Subcutaneous abdominal adipose tissue (tissue), 5 donors: ENCODE results near the gene BSN.

Experiments used
- H3K27ac ChIP-seq: one replicate; pipeline ENCODE4 v1.7.0; 2013; ENCODE audit warnings: low read depth, mild to moderate bottlenecking, inconsistent platforms, low read length, moderate library complexity
- H3K27me3 ChIP-seq, 5 donors: one replicate each; pipeline ENCODE4 v1.7.0; 2013; ENCODE audit warnings: low read length in 5 of 5, inconsistent platforms in 1 of 5; ENCODE audit not compliant: control insufficient read depth in 5 of 5, insufficient read depth in 4 of 5
- H3K36me3 ChIP-seq, 5 donors: one replicate each; pipeline ENCODE4 v1.7.0; 2013; ENCODE audit warnings: low read length in 5 of 5; ENCODE audit not compliant: control insufficient read depth in 5 of 5, insufficient read depth in 5 of 5
- H3K4me1 ChIP-seq, 5 donors: one replicate each; pipeline ENCODE4 v1.7.0; 2013; ENCODE audit warnings: low read length in 5 of 5, mild to moderate bottlenecking in 3 of 5, moderate library complexity in 1 of 5; ENCODE audit not compliant: control insufficient read depth in 5 of 5, insufficient read depth in 5 of 5
- H3K4me3 ChIP-seq, 5 donors: one replicate each; pipeline ENCODE4 v1.7.0; 2013; ENCODE audit warnings: low read length in 5 of 5, low read depth in 1 of 5
- H3K9ac ChIP-seq, 5 donors: one replicate each; pipeline ENCODE4 v1.7.0; 2013; ENCODE audit warnings: low read length in 5 of 5, mild to moderate bottlenecking in 4 of 5, moderate library complexity in 3 of 5
- H3K9me3 ChIP-seq, 5 donors: one replicate each; pipeline ENCODE4 v1.7.0; 2013; ENCODE audit warnings: low read length in 5 of 5; ENCODE audit not compliant: control insufficient read depth in 5 of 5
- donor health status: healthy.
- donor health status: healthy.
- donor health status: healthy.
- donor health status: healthy.
- donor health status: healthy.

BSN gene

GRCh38 chr3:49600781-49601180 is 46.5 kb downstream of the BSN start:
- Histone ChIP-seq H3K9me3 (no peaks in the 10 kb centered on the region), H3K27me3 (no peaks in the 10 kb centered on the region), H3K4me1 (no peaks in the 10 kb centered on the region), H3K4me3 (no peak overlapping the region), H3K36me3 (no peaks in the 10 kb centered on the region), H3K27ac (no peak overlapping the region), H3K9ac (no peak overlapping the region)

- Histone ChIP-seq H3K27me3 (no peaks in the 10 kb centered on the region), H3K36me3 (no peaks in the 10 kb centered on the region), H3K9ac (no peak overlapping the region), H3K4me1 (no peaks in the 10 kb centered on the region), H3K27ac (no peak overlapping the region), H3K9me3 (no peaks in the 10 kb centered on the region), H3K4me3 (no peak overlapping the region)
These were observed 47.2 kb downstream of the BSN start for GRCh38 chr3:49601358-49602048.

- no peak overlapping the region for H3K27ac ChIP-seq
- no peaks in the 10 kb centered on the region for H3K36me3 ChIP-seq
- H3K4me1 ChIP-seq = peaks cover 0 to 3% (median 3%) of the 10 kb centered on the region in 5 donors
- H3K9me3 ChIP-seq = no peaks in the 10 kb centered on the region
- no peak overlapping the region for H3K4me3 ChIP-seq
- no peak overlapping the region for H3K9ac ChIP-seq
- H3K27me3 ChIP-seq = no peaks in the 10 kb centered on the region
These were observed 47.8 kb downstream of the BSN start for GRCh38 chr3:49602049-49602554.

GRCh38 chr3:49602877-49603411 is 48.7 kb downstream of the BSN start:
- Histone ChIP-seq H3K27me3 (no peaks in the 10 kb centered on the region), H3K27ac (no peak overlapping the region), H3K4me1 (peaks cover 0 to 6% (median 5%) of the 10 kb centered on the region in 5 donors), H3K9ac (no peak overlapping the region), H3K9me3 (no peaks in the 10 kb centered on the region), H3K4me3 (no peak overlapping the region), H3K36me3 (no peaks in the 10 kb centered on the region)

- no peak overlapping the region for H3K9ac ChIP-seq
- no peak overlapping the region for H3K27ac ChIP-seq
- H3K4me3 ChIP-seq = no peak overlapping the region
- peaks cover 0 to 6% (median 5%) of the 10 kb centered on the region in 5 donors for H3K4me1 ChIP-seq
- no peaks in the 10 kb centered on the region for H3K9me3 ChIP-seq
- H3K27me3 ChIP-seq = no peaks in the 10 kb centered on the region
- no peaks in the 10 kb centered on the region for H3K36me3 ChIP-seq
These were observed 52.1 kb downstream of the BSN start for GRCh38 chr3:49606427-49606826.

GRCh38 chr3:49607105-49607591 is 52.9 kb downstream of the BSN start:
- Histone ChIP-seq H3K27me3 (no peaks in the 10 kb centered on the region), H3K4me3 (no peak overlapping the region), H3K27ac (no peak overlapping the region), H3K9ac (no peak overlapping the region), H3K9me3 (no peaks in the 10 kb centered on the region), H3K36me3 (no peaks in the 10 kb centered on the region), H3K4me1 (peaks cover 0 to 6% (median 5%) of the 10 kb centered on the region in 5 donors)

- Histone ChIP-seq H3K27ac (no peak overlapping the region), H3K4me3 (no peak overlapping the region), H3K4me1 (peaks cover 0 to 6% (median 5%) of the 10 kb centered on the region in 5 donors), H3K9ac (no peak overlapping the region), H3K9me3 (peaks cover 0 to 5% (median 0%) of the 10 kb centered on the region in 5 donors), H3K36me3 (no peaks in the 10 kb centered on the region), H3K27me3 (no peaks in the 10 kb centered on the region)
These were observed 53.5 kb downstream of the BSN start for GRCh38 chr3:49607796-49608195.

GRCh38 chr3:49609314-49609713 is 55.0 kb downstream of the BSN start:
- no peaks in the 10 kb centered on the region for H3K27me3 ChIP-seq
- no peaks in the 10 kb centered on the region for H3K36me3 ChIP-seq
- no peak overlapping the region for H3K27ac ChIP-seq
- no peak overlapping the region for H3K9ac ChIP-seq
- peaks cover 0 to 5% (median 0%) of the 10 kb centered on the region in 5 donors for H3K9me3 ChIP-seq
- peaks cover 0 to 6% (median 5%) of the 10 kb centered on the region in 5 donors for H3K4me1 ChIP-seq
- H3K4me3 ChIP-seq = no peak overlapping the region

GRCh38 chr3:49609815-49610214 is 55.5 kb downstream of the BSN start:
- Histone ChIP-seq H3K27ac (no peak overlapping the region), H3K9me3 (peaks cover 0 to 5% (median 0%) of the 10 kb centered on the region in 5 donors), H3K4me1 (peaks cover 0 to 6% (median 5%) of the 10 kb centered on the region in 5 donors), H3K9ac (no peak overlapping the region), H3K4me3 (no peak overlapping the region), H3K27me3 (no peaks in the 10 kb centered on the region), H3K36me3 (no peaks in the 10 kb centered on the region)

GRCh38 chr3:49610666-49611280 is 56.5 kb downstream of the BSN start:
- Histone ChIP-seq H3K36me3 (no peaks in the 10 kb centered on the region), H3K4me3 (no peak overlapping the region), H3K9ac (no peak overlapping the region), H3K27ac (no peak overlapping the region), H3K9me3 (peaks cover 0 to 5% (median 0%) of the 10 kb centered on the region in 5 donors), H3K4me1 (peaks cover 0 to 6% (median 5%) of the 10 kb centered on the region in 5 donors), H3K27me3 (no peaks in the 10 kb centered on the region)
